ENCODE results near the gene GRM3.

The GRM3 gene

DNA sequence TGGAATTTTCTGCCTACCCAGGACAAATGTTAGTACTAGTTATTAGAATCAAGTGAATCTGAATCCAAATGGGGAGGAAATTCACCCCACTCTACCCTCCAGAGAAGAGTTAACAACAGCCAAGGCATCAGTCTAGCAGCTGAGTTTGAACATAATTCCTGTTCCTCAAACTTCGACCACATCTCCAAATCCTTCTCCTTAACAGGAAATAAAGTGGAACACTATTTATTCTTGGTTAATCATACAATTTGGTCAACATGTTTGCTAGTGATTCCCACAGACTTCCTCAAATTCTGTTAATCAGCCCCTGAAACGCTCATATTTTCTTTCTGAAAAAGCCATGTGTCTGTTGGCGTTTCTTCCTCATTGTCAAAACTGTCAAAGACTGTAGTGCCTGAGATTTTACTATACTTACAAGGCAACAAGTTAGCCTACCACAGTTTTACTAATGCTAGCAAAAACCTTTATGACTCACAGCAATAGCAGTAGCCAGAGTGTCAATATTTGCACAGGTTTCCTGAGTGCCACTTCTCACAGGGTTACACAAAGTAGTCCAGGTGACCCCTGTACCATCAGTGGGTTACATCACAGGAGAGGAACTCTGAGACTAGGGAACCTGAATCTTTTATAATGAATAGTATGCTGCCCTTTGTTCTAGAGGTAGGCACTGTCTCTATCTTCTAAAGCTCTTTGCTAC lies 202.9 kb downstream of the GRM3 start:
- H3K27ac ChIP-seq: no peak overlapping the region
- TF ChIP-seq ZFX (IDR thresholded peaks at IDR 0.05; ENCODE audit: borderline replicate concordance): no peak
- no peak for TF ChIP-seq CTCF (IDR thresholded peaks at IDR 0.05)

DNA sequence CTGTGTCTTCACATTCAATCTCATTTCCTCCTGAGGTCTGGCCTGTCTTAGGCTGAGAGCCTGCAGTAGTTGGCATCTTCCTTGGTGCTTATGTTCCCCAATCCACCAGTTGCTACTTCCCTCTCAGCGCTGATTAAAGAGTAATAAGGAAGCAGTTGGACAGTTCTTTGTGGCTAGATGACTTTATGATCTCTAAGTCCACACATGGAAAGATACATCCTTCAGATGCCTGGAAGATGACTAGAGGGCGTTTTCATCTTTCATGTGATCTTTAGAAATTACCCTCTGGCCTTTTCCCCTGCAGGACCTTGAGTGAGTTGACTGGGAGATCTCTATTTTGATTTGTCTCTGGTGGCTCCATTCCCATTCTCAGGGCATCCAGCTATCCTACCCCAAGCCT lies 204.5 kb downstream of the GRM3 start:
- no peak overlapping the region for H3K27ac ChIP-seq
- no peak for TF ChIP-seq CTCF (IDR thresholded peaks at IDR 0.05)
- no peak for TF ChIP-seq ZFX (IDR thresholded peaks at IDR 0.05; ENCODE audit: borderline replicate concordance)

DNA sequence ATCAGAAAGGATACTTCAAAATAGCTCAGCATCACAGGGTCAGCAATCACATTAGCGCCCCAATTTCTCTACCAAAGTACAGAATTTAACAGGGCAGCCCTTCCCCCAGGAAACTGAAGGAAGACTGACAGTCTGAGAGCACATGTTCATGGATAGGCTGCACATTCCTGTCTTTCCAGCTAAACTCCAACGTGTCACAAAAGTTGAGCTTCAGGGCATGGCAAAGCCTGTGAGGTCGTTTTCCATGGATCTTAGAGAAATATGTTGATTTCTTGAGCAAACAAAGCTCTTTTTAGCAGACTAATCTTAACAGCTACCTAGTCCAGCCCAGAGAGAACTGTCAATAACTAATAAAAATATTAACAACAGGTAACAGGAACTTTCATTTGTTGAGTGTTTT lies 207.9 kb downstream of the GRM3 start:
- TF ChIP-seq ZFX (IDR thresholded peaks at IDR 0.05; ENCODE audit: borderline replicate concordance): no peak
- no peak for TF ChIP-seq CTCF (IDR thresholded peaks at IDR 0.05)
- H3K27ac ChIP-seq: no peak overlapping the region

- no peak overlapping the region for H3K27ac ChIP-seq
- no peak for TF ChIP-seq ZFX (IDR thresholded peaks at IDR 0.05; ENCODE audit: borderline replicate concordance)
- no peak for TF ChIP-seq CTCF (IDR thresholded peaks at IDR 0.05)
These were observed 219.7 kb downstream of the GRM3 start for GRCh38 chr7:86863452-86863851.

- H3K27ac ChIP-seq: no peak overlapping the region
- TF ChIP-seq CTCF (IDR thresholded peaks at IDR 0.05) (no peak), ZFX (IDR thresholded peaks at IDR 0.05; ENCODE audit: borderline replicate concordance) (no peak)
These were observed 223.6 kb downstream of the GRM3 start for GRCh38 chr7:86867163-86867762.

DNA sequence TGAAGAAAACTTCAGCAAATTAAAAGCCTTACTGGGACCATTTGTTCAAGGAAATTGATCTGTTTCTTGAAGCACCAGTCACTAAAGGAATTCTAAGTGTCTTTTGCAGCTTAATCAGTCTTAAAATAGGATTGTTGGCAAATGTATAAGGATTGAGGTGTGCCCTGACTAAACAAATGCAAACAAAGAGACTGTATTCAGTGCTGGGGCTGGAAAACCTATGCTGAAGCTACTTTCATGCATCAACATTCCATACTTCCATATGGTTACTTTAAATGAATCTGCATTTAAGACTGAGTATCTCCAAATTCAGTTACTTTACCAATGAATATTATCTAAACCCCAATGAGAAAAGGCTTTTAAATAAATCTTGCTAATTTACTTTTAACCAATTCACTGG lies 232.4 kb downstream of the GRM3 start:
- TF ChIP-seq CTCF (IDR thresholded peaks at IDR 0.05) (no peak), ZFX (IDR thresholded peaks at IDR 0.05; ENCODE audit: borderline replicate concordance) (no peak)
- H3K27ac ChIP-seq: no peak overlapping the region

GRCh38 chr7:86884152-86884551 lies 240.4 kb downstream of the GRM3 start:
- no peak overlapping the region for H3K27ac ChIP-seq
- TF ChIP-seq CTCF (IDR thresholded peaks at IDR 0.05): no peak
- no peak for TF ChIP-seq ZFX (IDR thresholded peaks at IDR 0.05; ENCODE audit: borderline replicate concordance)

Measured in 22Rv1 (cell line).